ENCODE results near the gene ACTN1.

The ACTN1 gene

DNA sequence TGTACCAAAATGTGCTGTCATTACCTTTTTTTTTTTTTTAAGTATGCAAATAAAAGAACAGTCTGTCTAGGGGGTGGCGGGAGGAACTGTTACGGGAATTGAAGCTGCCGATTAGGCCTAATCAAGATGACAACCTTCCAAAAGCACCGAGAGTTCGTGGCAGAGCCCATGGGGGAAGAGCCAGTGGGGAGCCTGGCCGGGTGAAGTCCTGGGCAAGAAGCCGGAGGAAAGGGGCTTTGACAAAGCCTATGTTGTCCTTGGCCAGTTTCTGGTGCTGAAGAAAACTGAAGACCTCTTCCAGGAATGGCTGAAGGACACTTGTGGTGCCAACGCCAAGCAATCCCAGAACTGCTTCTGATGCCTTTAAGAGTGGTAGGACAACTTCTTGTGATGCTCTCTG lies 42.6 kb downstream of the ACTN1 start:
- DNase-seq (ENCODE audit: low read depth) = no peak

DNA sequence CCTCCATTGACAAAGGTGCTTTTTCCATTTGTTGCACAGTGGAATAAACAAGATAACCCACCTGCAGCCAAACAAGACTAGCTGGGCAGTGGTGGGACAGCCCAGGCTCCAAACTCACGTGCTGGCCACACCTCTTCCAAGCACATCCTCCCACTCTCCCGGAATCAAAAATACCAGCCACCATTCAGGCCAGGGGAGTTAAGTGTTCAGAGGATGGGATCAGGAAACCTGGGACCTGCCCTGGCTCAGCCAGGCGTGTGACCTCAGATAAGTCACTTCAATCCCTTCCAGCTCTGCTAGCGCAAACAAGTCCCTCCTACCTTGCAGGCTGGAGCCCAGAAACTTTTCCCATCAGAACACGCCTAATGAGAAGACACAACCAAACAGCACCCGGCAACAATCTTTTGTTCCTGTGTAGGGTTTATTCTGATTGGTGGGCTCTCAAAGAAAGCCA lies 43.3 kb downstream of the ACTN1 start:
- no peak for DNase-seq (ENCODE audit: low read depth)

GRCh38 chr14:68934066-68934465 lies 45.0 kb downstream of the ACTN1 start:
- no peak for DNase-seq (ENCODE audit: low read depth)

GRCh38 chr14:68932686-68933085 lies 46.4 kb downstream of the ACTN1 start:
- no peak for DNase-seq (ENCODE audit: low read depth)

DNA sequence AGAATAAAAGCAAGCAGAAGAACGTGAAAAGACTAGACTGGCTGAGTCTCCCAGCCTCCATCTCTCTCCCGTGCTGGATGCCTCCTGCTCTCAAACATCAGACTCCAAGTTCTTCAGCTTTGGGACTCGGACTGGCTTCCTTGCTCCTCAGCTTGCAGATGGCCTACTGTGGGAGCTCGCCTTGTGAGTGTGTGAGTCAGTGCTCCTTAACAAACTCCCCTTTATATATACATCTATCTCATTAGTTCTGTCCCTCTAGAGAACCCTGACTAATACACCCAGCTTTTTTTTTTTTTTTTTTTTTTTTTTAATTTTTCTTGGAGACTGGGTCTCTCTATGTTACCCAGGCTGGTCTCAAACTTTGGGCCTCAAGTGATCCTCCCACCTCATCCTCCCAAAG lies 46.9 kb downstream of the ACTN1 start:
- no peak for DNase-seq (ENCODE audit: low read depth)

DNA sequence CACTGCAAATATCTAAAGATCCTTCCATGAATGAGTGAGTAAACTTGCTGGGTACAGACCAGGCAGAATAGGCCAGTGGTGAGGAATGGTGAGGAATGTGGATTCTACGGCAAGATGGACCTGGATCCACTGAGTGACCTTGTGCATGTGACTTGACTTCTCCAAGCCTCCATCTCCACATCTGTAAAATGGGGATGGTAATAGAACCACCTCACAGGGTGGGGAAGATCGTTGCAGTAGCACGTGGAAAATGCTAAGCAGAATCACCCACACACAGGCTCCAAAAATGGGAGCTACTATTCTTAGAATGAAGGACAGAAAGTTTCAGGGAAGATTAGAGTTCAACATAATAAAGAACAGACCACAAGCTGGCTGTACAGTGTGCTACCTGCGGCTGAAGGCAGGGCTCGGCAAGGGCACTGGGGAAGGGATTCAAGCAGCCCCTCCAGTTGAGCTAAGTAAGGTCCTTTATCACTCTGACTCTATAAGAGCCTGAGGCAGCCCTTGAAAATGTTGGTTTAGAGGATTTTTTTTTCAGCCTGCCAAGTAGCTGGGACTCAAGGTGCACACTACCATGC lies 47.5 kb downstream of the ACTN1 start:
- DNase-seq (ENCODE audit: low read depth) = no peak

GRCh38 chr14:68931063-68931462 lies 48.0 kb downstream of the ACTN1 start:
- DNase-seq (ENCODE audit: low read depth) = no peak

GRCh38 chr14:68929623-68930307 lies 49.3 kb downstream of the ACTN1 start:
- no peak for DNase-seq (ENCODE audit: low read depth)

GRCh38 chr14:68928770-68929550 lies 50.1 kb downstream of the ACTN1 start:
- no peak for DNase-seq (ENCODE audit: low read depth)

- DNase-seq (ENCODE audit: low read depth) = no peak
Measured at GRCh38 chr14:68927956-68928675, 51.0 kb downstream of the ACTN1 start.

- no peak for DNase-seq (ENCODE audit: low read depth)
Measured at GRCh38 chr14:68927089-68927488, 52.0 kb downstream of the ACTN1 start.

GRCh38 chr14:68926236-68926635 lies 52.9 kb downstream of the ACTN1 start:
- DNase-seq (ENCODE audit: low read depth) = no peak

DNA sequence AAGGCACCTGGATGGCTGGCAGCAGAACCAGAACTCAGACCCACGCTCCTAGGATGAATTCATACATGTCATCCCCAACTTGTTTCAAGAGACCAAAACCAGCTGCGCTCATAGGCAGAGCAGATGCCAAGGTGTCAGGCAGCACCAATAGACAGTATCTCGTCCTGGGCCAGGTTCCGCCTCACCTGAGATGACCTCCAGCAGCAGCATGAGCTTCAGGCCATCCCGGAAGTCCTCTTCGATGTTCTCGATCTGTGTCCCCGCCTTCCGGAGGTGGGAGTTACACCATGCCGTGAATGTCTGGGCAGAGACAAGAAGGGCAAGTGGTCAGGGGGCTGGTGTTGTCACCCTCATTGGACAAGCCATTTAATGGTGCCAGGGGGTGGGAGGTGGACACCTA lies 53.7 kb downstream of the ACTN1 start:
- DNase-seq (ENCODE audit: low read depth) = no peak

- no peak for DNase-seq (ENCODE audit: low read depth)
Measured at GRCh38 chr14:68924186-68925158, 54.6 kb downstream of the ACTN1 start.

DNA sequence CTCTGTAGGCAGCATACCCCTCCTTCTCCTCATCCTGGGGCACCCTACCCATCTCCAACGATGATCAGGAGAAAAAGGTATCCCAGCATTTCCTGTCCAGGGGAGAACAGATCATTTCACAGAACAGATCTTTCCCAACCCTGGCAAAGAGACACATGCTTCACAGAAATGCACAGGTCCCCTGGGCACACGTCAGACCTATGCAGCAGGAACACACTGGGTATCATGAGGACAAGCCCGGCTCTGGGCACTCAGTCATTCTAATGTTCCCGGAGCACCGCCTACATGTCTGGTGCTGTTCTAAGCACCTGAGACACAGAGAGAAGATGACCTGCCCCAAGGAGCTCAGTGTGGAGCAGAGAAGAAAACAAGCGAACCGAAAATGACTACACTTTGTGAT lies 56.2 kb downstream of the ACTN1 start:
- no peak for DNase-seq (ENCODE audit: low read depth)

GRCh38 chr14:68922201-68922621 lies 56.9 kb downstream of the ACTN1 start:
- DNase-seq (ENCODE audit: low read depth) = no peak

- no peak for DNase-seq (ENCODE audit: low read depth)
Measured at GRCh38 chr14:68921666-68922065, 57.4 kb downstream of the ACTN1 start.

DNA sequence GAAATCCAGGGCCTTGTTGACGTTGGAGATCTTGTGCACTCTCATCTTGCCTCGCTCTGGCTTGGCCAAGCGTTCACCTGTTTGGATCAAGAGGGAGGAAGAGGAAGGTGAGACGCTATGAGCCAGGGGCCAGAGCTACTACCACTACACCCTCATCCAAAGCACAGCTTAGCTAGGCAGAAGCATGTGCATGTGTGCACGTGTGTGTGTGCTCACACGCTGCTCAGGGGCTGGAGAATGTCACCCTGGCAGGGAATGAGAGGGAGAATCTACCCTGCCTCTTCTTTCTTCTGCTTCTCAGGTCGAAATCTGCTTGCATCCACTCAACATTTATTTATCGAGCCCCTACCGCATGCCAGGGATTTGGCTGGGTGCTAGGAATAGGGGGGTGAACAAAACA lies 58.1 kb downstream of the ACTN1 start:
- no peak for DNase-seq (ENCODE audit: low read depth)

DNA sequence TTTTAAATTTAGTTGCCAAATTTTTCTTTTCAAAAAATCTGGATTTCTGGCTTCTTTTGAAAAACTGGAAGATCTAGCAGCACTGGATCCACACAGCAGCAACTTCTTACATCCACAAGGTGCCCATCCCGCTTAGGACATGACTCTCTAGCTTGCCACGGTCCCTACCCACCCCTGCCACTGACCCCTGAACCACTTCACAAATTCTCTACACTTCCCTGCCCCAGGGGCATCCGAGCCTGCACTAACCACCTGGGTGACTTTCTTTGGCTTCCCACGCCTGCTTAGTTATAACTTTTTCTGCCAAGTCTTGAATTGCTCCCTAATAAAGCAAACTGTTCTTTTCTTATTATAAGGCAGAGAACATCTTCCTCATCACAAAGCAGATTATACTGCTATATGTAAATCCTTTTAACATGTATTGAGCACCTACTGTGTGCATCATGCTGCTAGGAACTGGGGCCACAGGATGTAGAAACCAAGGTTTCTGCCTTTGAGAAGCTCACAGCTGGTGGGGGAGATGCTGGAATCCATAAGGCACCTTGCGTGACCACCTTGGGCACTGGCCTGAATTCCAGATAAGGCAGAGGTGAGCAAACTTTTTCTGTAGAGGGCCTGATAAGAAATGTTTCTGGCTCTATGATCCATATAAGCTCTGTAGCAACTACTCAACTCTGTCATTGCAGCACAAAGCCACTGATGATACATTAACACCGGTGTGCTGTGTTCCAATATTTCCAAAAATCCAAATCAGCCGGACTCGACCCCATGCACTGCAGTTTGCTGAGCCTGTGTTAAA lies 59.8 kb downstream of the ACTN1 start:
- DNase-seq (ENCODE audit: low read depth) = no peak

DNA sequence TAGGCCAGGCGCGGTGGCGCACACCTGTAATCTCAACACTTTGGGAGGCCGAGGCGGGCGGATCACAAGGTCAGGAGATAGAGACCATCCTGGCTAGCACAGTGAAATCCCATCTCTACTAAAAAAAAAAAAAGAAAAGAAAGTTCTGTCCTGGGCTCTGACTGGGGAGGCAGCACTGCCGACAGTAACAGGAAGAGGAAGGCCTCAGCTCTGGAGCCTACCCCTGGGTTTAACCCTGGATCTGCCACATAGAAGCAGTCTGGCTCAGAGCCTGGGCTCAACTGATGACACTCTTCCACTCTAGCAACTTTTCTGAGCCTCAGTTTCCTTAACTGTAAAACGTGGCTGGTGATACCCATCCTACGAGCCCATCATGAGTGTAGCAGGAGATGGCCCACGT lies 60.5 kb downstream of the ACTN1 start:
- no peak for DNase-seq (ENCODE audit: low read depth)
